Fibroblast of pulmonary artery (primary cell): ENCODE data around the gene CYP2A6.
A peak's percentile ranks its signal among the peaks of the same experiment; 100 is the strongest.

Source experiments
- DNase-seq: peaks from one replicate; pipeline ENCODE4 v3.0.0-alpha.2; 2010; ENCODE audit warnings: low read depth
- H3K4me3 ChIP-seq: replicated peaks from 2 replicates; pipeline ENCODE4 v1.5.1; 2011; ENCODE audit warnings: low read depth, mild to moderate bottlenecking, control low read depth, low read length, moderate library complexity
- CTCF ChIP-seq: IDR thresholded peaks from 2 replicates; pipeline ENCODE4 v1.5.1; 2011; ENCODE audit warnings: mild to moderate bottlenecking, control low read depth, low read length, inconsistent platforms; ENCODE audit errors: missing control alignments

Gene CYP2A6

GRCh38 chr19:40801426-40802299 lies 48.6 kb downstream of the CYP2A6 start:
- no peak for TF ChIP-seq CTCF
- no peak for DNase-seq
- H3K4me3 ChIP-seq: peak overlapping the region; percentile 86

- peak overlapping the region; percentile 86 for H3K4me3 ChIP-seq
- no peak for TF ChIP-seq CTCF
- DNase-seq: no peak
Observed at GRCh38 chr19:40800997-40801377, 49.3 kb downstream of the CYP2A6 start.

DNA sequence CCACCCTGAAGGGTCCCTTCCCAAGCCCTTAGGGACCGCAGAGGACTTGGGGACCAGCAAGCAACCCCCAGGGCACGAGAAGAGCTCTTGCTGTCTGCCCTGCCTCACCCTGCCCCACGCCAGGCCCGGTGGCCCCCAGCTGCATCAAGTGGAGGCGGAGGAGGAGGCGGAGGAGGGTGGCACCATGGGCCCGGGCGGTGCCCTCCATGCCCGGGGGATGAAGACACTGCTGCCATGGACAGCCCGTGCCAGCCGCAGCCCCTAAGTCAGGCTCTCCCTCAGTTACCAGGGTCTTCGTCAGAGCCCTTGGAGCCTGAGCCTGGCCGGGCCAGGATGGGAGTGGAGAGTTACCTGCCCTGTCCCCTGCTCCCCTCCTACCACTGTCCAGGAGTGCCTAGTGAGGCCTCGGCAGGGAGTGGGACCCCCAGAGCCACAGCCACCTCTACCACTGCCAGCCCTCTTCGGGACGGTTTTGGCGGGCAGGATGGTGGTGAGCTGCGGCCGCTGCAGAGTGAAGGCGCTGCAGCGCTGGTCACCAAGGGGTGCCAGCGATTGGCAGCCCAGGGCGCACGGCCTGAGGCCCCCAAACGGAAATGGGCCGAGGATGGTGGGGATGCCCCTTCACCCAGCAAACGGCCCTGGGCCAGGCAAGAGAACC lies 49.8 kb downstream of the CYP2A6 start:
- DNase-seq: no peak
- peak overlapping the region; percentile 86 for H3K4me3 ChIP-seq
- no peak for TF ChIP-seq CTCF

DNA sequence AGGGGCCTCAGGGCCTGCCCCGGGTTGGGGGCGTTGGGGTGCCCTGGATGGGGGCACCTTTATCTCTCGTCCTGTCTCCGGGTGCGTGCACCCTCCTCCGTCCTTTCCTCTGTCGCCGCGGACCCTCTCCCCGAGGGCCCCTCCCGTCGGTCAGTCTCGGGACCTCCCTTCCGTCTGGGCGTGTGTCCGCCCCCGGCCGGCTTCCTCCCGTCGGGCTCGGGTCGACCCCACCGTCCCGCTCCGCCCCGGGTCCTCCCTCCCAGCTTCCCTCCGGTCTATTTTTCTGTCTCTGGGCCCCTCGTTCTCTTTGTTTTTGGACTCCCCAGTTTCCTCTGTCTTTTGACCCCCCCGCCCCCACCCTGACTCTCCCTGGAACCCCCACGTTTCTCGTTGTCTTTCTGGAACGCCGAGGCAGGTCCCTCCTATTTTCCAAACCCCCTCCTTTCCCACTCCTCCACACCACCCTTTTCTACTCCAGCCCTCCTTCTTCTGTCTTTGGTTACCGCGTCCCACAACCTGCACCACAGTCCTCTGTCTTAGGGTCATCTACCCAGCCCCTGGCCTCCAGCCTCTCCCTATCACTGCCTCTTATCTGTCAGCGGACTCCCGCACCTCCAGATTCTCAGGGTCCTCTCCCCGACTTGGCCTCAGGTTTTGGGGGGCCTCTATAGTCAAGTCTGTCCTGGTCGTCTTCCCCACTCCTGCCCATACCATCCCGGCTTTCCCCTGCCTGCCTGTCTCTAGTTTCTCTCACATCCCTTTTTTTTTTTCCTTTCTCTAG lies 50.5 kb downstream of the CYP2A6 start:
- peak; percentile 53 for DNase-seq
- no peak for TF ChIP-seq CTCF

DNA sequence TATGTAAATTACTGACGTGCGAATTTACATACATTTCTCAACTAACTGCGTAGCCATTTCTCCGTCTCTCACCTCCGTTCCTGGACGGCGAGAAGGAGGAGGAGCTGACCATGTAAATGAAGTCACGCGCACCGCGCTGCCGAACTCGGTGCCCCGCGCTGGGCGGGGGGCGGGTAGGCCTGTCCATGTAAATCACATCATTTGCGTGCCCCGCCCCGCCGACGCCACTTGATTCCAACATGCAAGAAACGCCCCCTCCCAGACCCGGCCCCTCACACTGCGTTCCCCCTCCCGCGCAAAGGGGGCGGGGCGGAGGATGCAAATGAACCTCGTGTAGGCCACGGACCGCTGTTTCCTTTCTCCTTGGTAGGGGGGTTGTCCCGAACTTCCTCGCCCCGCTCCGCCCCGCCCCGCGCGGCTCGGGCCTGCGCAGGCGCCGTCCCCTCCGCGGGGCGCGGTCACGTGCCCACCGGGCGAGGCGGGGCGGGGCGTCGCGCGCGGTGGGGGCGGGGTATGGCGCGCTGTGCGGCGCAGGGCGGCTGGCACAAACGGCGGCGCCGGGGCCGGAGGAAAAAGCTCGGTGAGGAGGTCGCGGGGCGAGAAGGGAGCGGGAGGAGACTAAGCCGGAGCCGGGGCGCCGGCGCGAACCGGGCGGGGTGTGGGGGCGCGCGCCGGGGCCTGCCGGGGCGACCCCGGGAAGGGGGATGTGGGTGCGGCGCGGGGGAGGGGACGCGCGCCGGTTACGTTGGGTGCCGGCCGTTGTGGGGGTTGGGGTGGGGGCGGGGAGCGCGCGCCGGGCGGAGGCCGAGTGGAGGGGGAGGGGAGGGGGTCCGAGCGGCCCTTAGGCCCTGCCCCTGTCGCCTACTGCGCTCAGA lies 51.3 kb downstream of the CYP2A6 start, which contains the start of gene EGLN2:
Gene EGLN2, plus strand, starts transcription at position 509 of the 875 bp plus-strand sequence. CDS start 1,382 bp downstream, outside the sequence.
- H3K4me3 ChIP-seq: peak within 1 kb of the TSS; percentile 86
- DNase-seq: peak; percentile 100
- TF ChIP-seq CTCF: no peak

More for the DNA sequence above, 50.5 kb downstream of the CYP2A6 start:
- H3K4me3 ChIP-seq: peak overlapping the region; percentile 86
